H1 (cell line): ENCODE data around the gene MBTPS1. TPM values are rescaled to one million over a fixed set of nuclear protein-coding genes. Genes with fewer than 3 reads are reported as not detected.

Experiments used
- CTCF ChIA-PET: fragments of 300-600 bp; sonication (Branson Sonifier 250); formaldehyde crosslinking; loops from one replicate; lab custom pipeline; 2021; ENCODE audit not compliant: partially characterized antibody; lab: Charles Lee
- POLR2A ChIA-PET: fragments of 300-600 bp; sonication (Branson Sonifier 250); formaldehyde crosslinking; loops from one replicate; lab custom pipeline; 2021; ENCODE audit warnings: inconsistent platforms; ENCODE audit not compliant: partially characterized antibody; lab: Charles Lee
- DNase-seq, 2 experiments: peaks; one replicate each; pipeline versions ENCODE4 v3.0.0 to v3.0.0-alpha.2; 2010 to 2022; ENCODE audit warnings: low spot score in 2 of 2, low read depth in 1 of 2, mixed read lengths in 1 of 2
- FAIRE-seq: peaks from 2 replicates; lab custom pipeline; 2011; peaks lifted over from hg19 to GRCh38; lab: Jason Lieb, UNC
- H2AFZ ChIP-seq: 2 replicates; pipeline ENCODE4 v1.8.1; 2012; ENCODE audit warnings: low read length, inconsistent platforms
- H2AK5ac ChIP-seq: 2 replicates; pipeline ENCODE4 v1.6.1; 2013; ENCODE audit warnings: low read depth, low read length
- H2BK120ac ChIP-seq: replicated peaks from 2 replicates; pipeline ENCODE3; 2013; ENCODE audit warnings: low read depth, low read length, inconsistent platforms
- H2BK12ac ChIP-seq: 2 replicates; pipeline ENCODE4 v1.6.1; 2013; ENCODE audit warnings: low read depth, low read length
- H2BK15ac ChIP-seq: 2 replicates; pipeline ENCODE4 v1.6.1; 2013; ENCODE audit warnings: low read length
- H2BK20ac ChIP-seq: 2 replicates; pipeline ENCODE4 v1.6.1; 2013; ENCODE audit warnings: low read length
- H2BK5ac ChIP-seq: 2 replicates; pipeline ENCODE4 v1.6.1; 2013; ENCODE audit warnings: low read depth, low read length
- H3K14ac ChIP-seq: 2 replicates; pipeline ENCODE4 v1.6.1; 2013; ENCODE audit warnings: inconsistent platforms; ENCODE audit not compliant: insufficient read length
- H3K18ac ChIP-seq: 2 replicates; pipeline ENCODE4 v1.6.1; 2013; ENCODE audit warnings: low read length; ENCODE audit errors: extremely low read depth
- H3K23ac ChIP-seq: 2 replicates; pipeline ENCODE4 v1.6.1; 2013; ENCODE audit warnings: inconsistent platforms; ENCODE audit not compliant: insufficient read length
- H3K23me2 ChIP-seq: 2 replicates; pipeline ENCODE4 v1.6.1; 2013; ENCODE audit warnings: low read depth, low read length
- H3K27ac ChIP-seq: 2 replicates; pipeline ENCODE4 v1.6.1; 2011; ENCODE audit warnings: low read depth, low read length, inconsistent platforms
- H3K27me3 ChIP-seq, 4 experiments: replicated peaks in 1 of 4; 1 replicate in 1 of 4; 2 replicates in 3 of 4; pipeline versions ENCODE4 v1.6.1 to v1.8.1; 2011 to 2013; ENCODE audit warnings: low read length in 3 of 4, mild to moderate bottlenecking in 3 of 4, inconsistent platforms in 2 of 4, mixed read lengths in 2 of 4, moderate library complexity in 1 of 4; ENCODE audit not compliant: control insufficient read depth in 3 of 4, insufficient read depth in 3 of 4; ENCODE audit errors: extremely low read depth in 1 of 4
- H3K36me3 ChIP-seq, 4 experiments: 2 replicates each; pipeline versions ENCODE4 v1.6.1 to v1.8.1; 2011 to 2013; ENCODE audit warnings: mild to moderate bottlenecking in 4 of 4, low read length in 3 of 4, moderate library complexity in 2 of 4, control low read depth in 1 of 4, inconsistent platforms in 1 of 4; ENCODE audit not compliant: insufficient read depth in 4 of 4, control insufficient read depth in 2 of 4
- H3K4ac ChIP-seq: replicated peaks from 2 replicates; pipeline ENCODE3; 2013; ENCODE audit warnings: low read length, low read depth, mixed read lengths, inconsistent platforms; ENCODE audit not compliant: insufficient read length
- H3K4me1 ChIP-seq, 4 experiments: replicated peaks in 1 of 4; 1 replicate in 1 of 4; 2 replicates in 3 of 4; pipeline versions ENCODE4 v1.6.1 to v1.8.1; 2011 to 2013; ENCODE audit warnings: low read length in 3 of 4, inconsistent platforms in 2 of 4, mixed read lengths in 1 of 4; ENCODE audit not compliant: insufficient read depth in 4 of 4, control insufficient read depth in 3 of 4
- H3K4me2 ChIP-seq, 2 experiments: 2 replicates each; pipeline versions ENCODE4 v1.6.1 to v1.8.1; 2011 to 2013; ENCODE audit warnings: low read depth in 2 of 2, low read length in 2 of 2, control low read depth in 1 of 2, inconsistent platforms in 1 of 2, mild to moderate bottlenecking in 1 of 2; ENCODE audit not compliant: insufficient read depth in 1 of 2
- H3K4me3 ChIP-seq, 4 experiments: fragments of 200-600, 300-600 bp in 1 of 4; sonication (generic), shearing (Covaris generic), sonication (Bioruptor Twin) in 1 of 4; 2 replicates each; pipeline versions ENCODE4 v1.5.1 to v1.8.1; 2011 to 2016; ENCODE audit warnings: low read length in 4 of 4, low read depth in 3 of 4, control low read depth in 2 of 4, inconsistent platforms in 2 of 4, mild to moderate bottlenecking in 2 of 4, mixed read lengths in 1 of 4, moderate library complexity in 1 of 4; ENCODE audit not compliant: insufficient read depth in 2 of 4; ENCODE audit errors: extremely low read depth in 1 of 4
- H3K56ac ChIP-seq: replicated peaks from 2 replicates; pipeline ENCODE3; 2013; ENCODE audit warnings: low read depth, mild to moderate bottlenecking, mixed read lengths, low read length, inconsistent platforms; ENCODE audit not compliant: insufficient read length
- H3K79me1 ChIP-seq: 2 replicates; pipeline ENCODE4 v1.6.1; 2013; ENCODE audit warnings: low read depth, low read length, control low read depth
- H3K79me2 ChIP-seq, 2 experiments: 2 replicates each; pipeline versions ENCODE4 v1.6.1 to v1.8.1; 2012 to 2013; ENCODE audit warnings: low read length in 2 of 2, mild to moderate bottlenecking in 2 of 2, inconsistent platforms in 1 of 2; ENCODE audit not compliant: insufficient read depth in 2 of 2, control insufficient read depth in 1 of 2
- H3K9ac ChIP-seq, 4 experiments: replicated peaks in 1 of 4; 1 replicate in 1 of 4; 2 replicates in 3 of 4; pipeline versions ENCODE4 v1.6.1 to v1.8.1; 2011 to 2013; ENCODE audit warnings: low read depth in 3 of 4, low read length in 3 of 4, control low read depth in 2 of 4, mild to moderate bottlenecking in 2 of 4, moderate library complexity in 2 of 4, inconsistent platforms in 1 of 4; ENCODE audit errors: extremely low read depth in 1 of 4
- H3K9me3 ChIP-seq, 2 experiments: 2 replicates each; pipeline versions ENCODE4 v1.6.1 to v1.8.1; 2012 to 2013; ENCODE audit warnings: mild to moderate bottlenecking in 2 of 2, moderate library complexity in 2 of 2, control low read depth in 1 of 2, inconsistent platforms in 1 of 2, low read depth in 1 of 2, low read length in 1 of 2, mixed read lengths in 1 of 2; ENCODE audit not compliant: insufficient read depth in 2 of 2
- H4K20me1 ChIP-seq, 2 experiments: replicated peaks in 1 of 2; 2 replicates each; pipeline versions ENCODE3 to v1.8.1; 2011 to 2013; ENCODE audit warnings: inconsistent platforms in 2 of 2, low read length in 2 of 2, mild to moderate bottlenecking in 1 of 2; ENCODE audit not compliant: insufficient read depth in 2 of 2, control insufficient read depth in 1 of 2
- H4K5ac ChIP-seq: 2 replicates; pipeline ENCODE4 v1.6.1; 2013; ENCODE audit warnings: low read length, low read depth, mixed read lengths, inconsistent platforms; ENCODE audit not compliant: insufficient read length
- H4K8ac ChIP-seq: 2 replicates; pipeline ENCODE4 v1.8.0; 2013; ENCODE audit warnings: mild to moderate bottlenecking, moderate library complexity, low read length, inconsistent platforms; ENCODE audit not compliant: insufficient read depth; ENCODE audit errors: extremely low read depth
- H4K91ac ChIP-seq: replicated peaks from 2 replicates; pipeline ENCODE3; 2013; ENCODE audit warnings: low read length, mixed read lengths, inconsistent platforms; ENCODE audit not compliant: insufficient read length
- E2F6 ChIP-seq: IDR thresholded peaks from 2 replicates; pipeline ENCODE4 v1.6.1; 2012; ENCODE audit warnings: inconsistent platforms
- JUN ChIP-seq: IDR thresholded peaks from 2 replicates; pipeline ENCODE4 v1.6.1; 2011; ENCODE audit warnings: low read depth, mild to moderate bottlenecking, improper control_type of control experiment, low read length
- POLR2AphosphoS5 ChIP-seq: IDR thresholded peaks from 2 replicates; pipeline ENCODE4 v1.6.1; 2011; ENCODE audit warnings: low read depth, low read length
- SIN3A ChIP-seq, 2 experiments: IDR thresholded peaks in 1 of 2; conservative IDR thresholded peaks in 1 of 2; 2 replicates each; pipeline ENCODE4 v1.6.1; 2011 to 2012; ENCODE audit warnings: low read length in 2 of 2, improper control_type of control experiment in 1 of 2, low read depth in 1 of 2, mild to moderate bottlenecking in 1 of 2
- TAF1 ChIP-seq: IDR thresholded peaks from 2 replicates; pipeline ENCODE4 v1.6.1; 2011; ENCODE audit warnings: mild to moderate bottlenecking, low read depth, low read length
- WGBS, 2 experiments: shearing (Covaris generic) in 1 of 2; methylation state at CpG; one replicate each; pipeline versions ENCODE4 v1.1.6 to v1.1.7; 2013 to 2015; ENCODE audit warnings: low lambda C conversion rate in 2 of 2, mixed read lengths in 2 of 2, inconsistent platforms in 1 of 2, low coverage in 1 of 2, missing lambda C conversion rate in 1 of 2; ENCODE audit not compliant: insufficient replicate concordance in 2 of 2, insufficient coverage in 1 of 2, insufficient read length in 1 of 2; ENCODE audit errors: extremely low coverage in 1 of 2, missing lambda C conversion rate in 1 of 2; 5-methylcytosine and 5-hydroxymethylcytosine counted together
- long read RNA-seq, 2 experiments: library from RNA in 1 of 2; library from capped mRNA in 1 of 2; stranded (forward); transcript quantifications; one replicate each; pipeline ENCODE4 v2.0.0, GENCODE V29; 2021; ENCODE audit warnings: inconsistent platforms in 1 of 2
- polyA minus RNA-seq, 3 experiments: library from RNA; depleted of rRNA, polyadenylated mRNA; stranded (reverse); fragments of >200 nt; gene quantifications; 1 replicate in 2 of 3; 2 replicates in 1 of 3; pipeline ENCODE4 v1.2.3, GENCODE V29; 2011
- polyA plus RNA-seq, 7 experiments: library from polyadenylated mRNA; depleted of rRNA in 3 of 7; stranded (reverse) in 5 of 7; unstranded in 2 of 7; fragments of >200 nt in 5 of 7; fragments of 200-250 nt in 2 of 7; gene quantifications; 1 replicate in 5 of 7; 2 replicates in 1 of 7; 4 replicates in 1 of 7; pipeline versions ENCODE4 v1.2.1 to v1.2.3, GENCODE V29; 2011 to 2013; ENCODE audit warnings: missing spikeins in 2 of 7, mixed read lengths in 2 of 7
- total RNA-seq: library from RNA; stranded (reverse); fragmentation: NEBNext Ultra II Directional; extraction: Animal tissue kit (Norgen Biotek cat#: 25700); gene quantifications from 2 replicates; pipeline ENCODE4 v1.2.1, GENCODE V29; 2021
- TF ChIP-seq, protein P1 (sequence below): IDR thresholded peaks from 2 replicates; pipeline ENCODE4 v1.6.1; 2012; ENCODE audit warnings: inconsistent platforms

MBTPS1 gene
- total RNA-seq (52.0 and 53.3 TPM in 2 replicates), polyA plus RNA-seq (2011; rRNA removed) (30.6 and 33.7 TPM in 2 replicates), polyA minus RNA-seq (2011; rRNA and poly(A)+ RNA removed) (61.5 and 64.3 TPM in 2 replicates)
- polyA plus RNA-seq (2011; cell fraction: cytosol; rRNA removed): 46.4 TPM
- polyA plus RNA-seq (2011; cell fraction: nucleus; rRNA removed): 83.5 TPM
- polyA plus RNA-seq (2012, experiment 1 of 2): 39.2 to 58.7 TPM (median 43.2 TPM) in 4 replicates
- 11.1 TPM for polyA plus RNA-seq (2012, experiment 2 of 2)
- polyA plus RNA-seq (2013, experiment 1 of 2): 55.9 TPM
- polyA plus RNA-seq (2013, experiment 2 of 2): 58.6 TPM
- 61.6 TPM for polyA minus RNA-seq (2011; cell fraction: cytosol; rRNA and poly(A)+ RNA removed)
- 95.3 TPM for polyA minus RNA-seq (2011; cell fraction: nucleus; rRNA and poly(A)+ RNA removed)
- long read RNA-seq, experiment 1, full-length matches to known transcripts: 5 of 27 reads
- long read RNA-seq, experiment 1, partial matches to known transcripts: 18 of 27 reads
- long read RNA-seq, experiment 1, other reads (novel, unspliced or antisense): 4 of 27 reads
- long read RNA-seq, experiment 2, full-length matches to known transcripts: 1 of 6 reads
- long read RNA-seq, experiment 2, partial matches to known transcripts: 5 of 6 reads
- long read RNA-seq, experiment 2, other reads (novel, unspliced or antisense): 0 of 6 reads

DNA sequence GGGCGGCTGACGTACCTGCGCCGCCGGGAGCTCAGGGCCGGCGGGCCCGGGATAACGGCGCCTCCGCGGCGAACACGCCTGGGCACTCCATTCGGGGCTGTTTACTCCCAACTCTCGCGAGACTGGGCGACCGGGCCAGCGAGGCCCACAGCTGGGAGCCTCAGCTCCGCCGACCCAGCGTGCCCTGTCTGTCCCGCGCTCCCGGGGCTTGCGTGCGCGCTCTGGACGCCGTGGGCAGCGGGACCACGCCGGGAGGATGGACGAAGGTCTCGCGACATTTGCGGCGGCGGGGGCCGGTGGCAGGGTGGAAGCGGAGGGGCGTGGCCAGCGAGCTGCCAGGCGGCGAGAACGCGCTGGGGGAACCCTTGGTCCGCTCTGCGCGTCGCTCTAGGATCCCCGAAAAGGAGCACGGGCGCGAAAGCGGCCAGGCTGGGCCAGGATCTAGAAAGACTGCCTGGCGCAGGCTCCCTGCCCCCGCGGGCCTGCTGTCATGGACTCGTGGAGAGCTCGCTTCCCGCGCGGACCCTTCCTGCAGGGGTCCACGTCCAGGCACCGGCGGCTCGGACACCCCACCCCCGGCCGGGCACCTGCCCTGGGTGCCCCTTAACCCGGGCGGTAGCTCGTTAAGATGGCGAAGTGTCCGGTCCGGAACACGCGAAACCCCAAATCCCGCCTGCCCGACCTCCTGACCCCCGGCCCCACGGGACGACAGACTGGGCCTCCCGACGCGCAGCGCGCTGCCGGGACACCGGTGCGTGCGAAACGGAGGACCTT is at the start of gene MBTPS1:
MBTPS1 (minus strand) TSS at position 223 of the 774 bp plus-strand sequence. CDS start 15,159 bp downstream, outside the sequence.
- H4K5ac ChIP-seq: peak within 1 kb of the TSS; percentile 46
- no peak within 1 kb of the TSS for H2BK15ac ChIP-seq
- peak within 1 kb of the TSS; percentile 64 for H3K27ac ChIP-seq
- no peak within 1 kb of the TSS for H3K14ac ChIP-seq
- H4K8ac ChIP-seq: peak within 1 kb of the TSS; percentile 81; the same call in 1 of the 2 replicates
- FAIRE-seq (no peak), DNase-seq (peak; percentile 91 to 99)
- POLR2A ChIA-PET: interaction anchor here (0.5 to 4.6 kb wide), 26 partner anchors 10 to 252 kb away, joined by 3 to 19 read pairs (median 4); partner anchors contain the start of genes DNAAF1, HSDL1, SLC38A8 and TAF1C
- no peak within 1 kb of the TSS for H2BK12ac ChIP-seq
- no peak within 1 kb of the TSS for H2BK20ac ChIP-seq
- H3K18ac ChIP-seq: peak within 1 kb of the TSS; percentile 65; the same call in 1 of the 2 replicates
- peaks cover 0 to 2% (median 0%) of the 10 kb centered on the region in 4 experiments; a peak in 1 of 7 replicates for H3K4me1 ChIP-seq
- peak within 1 kb of the TSS; percentile 64 to 81 for H3K4me2 ChIP-seq
- H3K23ac ChIP-seq: no peak within 1 kb of the TSS
- no peak within 1 kb of the TSS; the same call in 1 of the 2 replicates for H2BK5ac ChIP-seq
- H3K36me3 ChIP-seq: peaks cover 0 to 3% (median 0%) of the 10 kb centered on the region in 4 experiments; a peak in 1 of 8 replicates
- peak within 1 kb of the TSS; percentile 30 for H3K56ac ChIP-seq
- H3K27me3 ChIP-seq: no peaks in the 10 kb centered on the region
- H4K91ac ChIP-seq: peak within 1 kb of the TSS; percentile 61
- H3K4ac ChIP-seq: peak within 1 kb of the TSS; percentile 66
- peak within 1 kb of the TSS; percentile 86 to 97 (median 90) for H3K9ac ChIP-seq
- H3K23me2 ChIP-seq: peaks cover 6% of the 10 kb centered on the region
- peak within 1 kb of the TSS; percentile 84 for H2AFZ ChIP-seq
- H3K79me2 ChIP-seq: peaks cover 0 to 41% of the 10 kb centered on the region in 2 experiments; a peak in 3 of 4 replicates
- CTCF ChIA-PET: interaction anchor here (0.5 to 6.0 kb wide), 19 partner anchors 10 to 1343 kb away, joined by 3 to 44 read pairs (median 3); partner anchors contain the start of gene TAF1C
- peaks cover 0 to 5% of the 10 kb centered on the region in 2 experiments for H4K20me1 ChIP-seq
- peak within 1 kb of the TSS; percentile 69 to 92 (median 84) for H3K4me3 ChIP-seq
- no peaks in the 10 kb centered on the region for H3K9me3 ChIP-seq
- WGBS, 2 experiments: 2% methylated on average over 71 of the region's 94 CpGs; no CpG with 5 or more reads in 1 of the 2 experiments
- no peak within 1 kb of the TSS for H2AK5ac ChIP-seq
- H3K79me1 ChIP-seq: peaks cover 6% of the 10 kb centered on the region
- H2BK120ac ChIP-seq: peak within 1 kb of the TSS; percentile 72
- TF ChIP-seq JUN (no peak), POLR2AphosphoS5 (peak; percentile 58; the same call in 1 of the 2 replicates), E2F6 (peak; percentile 43), SIN3A (conservative IDR thresholded peaks at IDR 0.05 in 1 of 2, IDR thresholded peaks at IDR 0.05 in 1 of 2; ENCODE audit: low read depth in 1 of 2, low read length in 2 of 2) (peak; percentile 28 to 69; a peak in 1 of 4 replicates), TAF1 (peak; percentile 78)
- TF ChIP-seq, protein P1, sequence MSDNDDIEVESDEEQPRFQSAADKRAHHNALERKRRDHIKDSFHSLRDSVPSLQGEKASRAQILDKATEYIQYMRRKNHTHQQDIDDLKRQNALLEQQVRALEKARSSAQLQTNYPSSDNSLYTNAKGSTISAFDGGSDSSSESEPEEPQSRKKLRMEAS: peak; percentile 84
